Esophagus mucosa (tissue), 1 donor: Measurements from ENCODE around the gene C18orf63. TPM values are rescaled to one million over a fixed set of nuclear protein-coding genes. Genes with fewer than 3 reads are reported as not detected.
"Not testable (repeated sequence)": the region's sequence is repeated elsewhere in the genome, so short reads cannot be mapped to it uniquely, and the experiment has no call there.

Experiments
- ATAC-seq: fragments of 200-7000 bp; cut with Tn5 transposase; one replicate; pipeline ENCODE4 v1.9.1; 2020
- total RNA-seq: library from RNA; stranded (reverse); gene quantifications from one replicate; pipeline ENCODE4 v1.2.4, GENCODE V29; 2023
- donor health status: DM: yes; HTN: yes; CAD: no.

The C18orf63 gene
- total RNA-seq, 1 donor from 2014 or later = not detected

DNA sequence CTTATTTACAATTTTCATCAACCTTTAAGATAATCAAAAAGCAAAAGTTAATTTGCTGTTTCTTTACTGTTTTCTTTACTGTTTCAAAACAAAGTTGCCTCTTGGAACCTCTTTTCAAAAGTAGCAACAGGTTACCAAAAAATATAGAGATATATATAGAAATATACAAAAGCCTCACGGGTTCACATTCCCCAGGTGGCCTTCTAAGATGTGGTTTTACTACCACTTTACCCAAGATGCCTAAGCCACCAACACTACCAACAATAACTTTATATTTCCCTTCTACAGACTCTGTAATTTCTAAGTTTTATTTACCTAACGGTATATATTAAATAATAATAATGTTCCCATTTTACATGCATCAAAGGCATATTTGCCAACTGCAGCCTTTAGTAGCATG lies 28.8 kb upstream of the C18orf63 start:
- no peak for ATAC-seq

DNA sequence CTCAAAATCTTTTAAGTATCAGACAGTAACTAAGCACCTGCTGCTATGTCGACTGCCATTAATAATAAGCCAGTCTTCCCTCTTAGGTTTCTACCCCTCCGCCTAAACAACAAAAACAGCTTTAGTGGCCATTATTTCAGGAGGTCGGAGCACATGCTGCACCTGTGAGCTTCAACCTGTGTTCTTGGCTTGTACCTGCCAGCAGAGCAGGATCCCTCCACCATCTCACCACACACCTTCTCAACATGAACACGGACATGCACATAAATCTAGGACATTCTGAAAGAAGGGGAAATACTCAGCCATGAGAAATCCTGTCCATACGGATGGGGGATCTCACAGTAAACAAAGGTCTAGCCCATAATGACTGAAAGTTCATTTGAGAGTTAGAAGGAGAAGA lies 27.6 kb upstream of the C18orf63 start:
- no peak for ATAC-seq

DNA sequence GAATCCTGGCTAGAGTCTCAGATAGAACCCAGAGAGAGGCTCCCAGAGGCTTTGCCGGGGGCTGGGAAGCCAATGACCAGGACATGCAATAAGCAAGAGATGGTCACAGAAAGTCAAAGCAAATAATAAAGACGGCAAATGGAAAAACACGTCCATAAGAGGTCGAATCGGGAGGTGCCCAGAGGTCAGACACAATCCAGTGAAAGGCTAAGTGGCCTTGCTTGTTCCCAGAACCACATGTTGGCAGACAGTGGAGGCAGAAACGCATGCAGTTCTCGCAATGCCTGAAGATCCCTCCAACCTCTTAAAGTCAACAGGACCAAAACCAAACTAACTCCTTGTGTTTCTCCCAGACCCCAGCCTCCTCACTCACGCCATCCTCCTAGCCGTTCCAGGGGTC lies 26.9 kb upstream of the C18orf63 start:
- ATAC-seq = no peak

DNA sequence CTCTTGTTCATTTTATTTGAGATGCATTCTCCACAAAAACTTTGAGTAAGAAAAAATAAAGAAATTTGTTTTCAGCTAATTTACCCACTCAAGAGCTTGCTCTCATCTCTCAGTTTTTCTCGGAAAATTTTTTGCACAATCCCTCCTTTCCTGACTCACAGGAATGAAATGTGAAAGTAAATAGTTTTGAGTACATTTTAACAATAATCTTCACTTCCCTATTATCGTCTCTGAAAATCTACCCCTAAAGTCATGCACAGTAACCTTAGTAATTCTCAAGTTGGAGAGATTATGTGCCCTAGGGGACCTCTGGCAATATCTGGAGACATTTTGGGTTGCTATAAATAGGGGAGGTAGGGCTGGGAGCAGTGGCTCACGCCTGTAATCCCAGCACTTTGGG lies 26.5 kb upstream of the C18orf63 start:
- ATAC-seq = no peak

DNA sequence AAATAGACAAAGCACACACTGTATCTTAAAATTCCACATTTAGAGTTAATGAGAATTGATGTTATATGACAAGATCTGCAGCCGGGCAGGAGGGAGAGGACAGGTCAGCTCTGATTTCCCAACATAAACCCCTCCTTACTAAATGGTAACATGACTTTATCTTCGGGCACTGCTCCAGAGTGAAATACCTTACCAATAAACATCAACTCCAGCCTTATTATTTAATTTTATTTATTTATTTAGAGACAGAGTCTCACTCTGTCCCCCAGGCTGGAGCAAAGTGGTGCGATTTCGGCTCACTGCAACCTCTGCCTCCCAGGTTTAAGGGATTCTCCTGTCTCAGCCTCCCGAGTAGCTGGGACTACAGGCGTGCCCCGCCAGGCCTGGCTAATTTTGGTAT lies 25.6 kb upstream of the C18orf63 start:
- no peak for ATAC-seq

DNA sequence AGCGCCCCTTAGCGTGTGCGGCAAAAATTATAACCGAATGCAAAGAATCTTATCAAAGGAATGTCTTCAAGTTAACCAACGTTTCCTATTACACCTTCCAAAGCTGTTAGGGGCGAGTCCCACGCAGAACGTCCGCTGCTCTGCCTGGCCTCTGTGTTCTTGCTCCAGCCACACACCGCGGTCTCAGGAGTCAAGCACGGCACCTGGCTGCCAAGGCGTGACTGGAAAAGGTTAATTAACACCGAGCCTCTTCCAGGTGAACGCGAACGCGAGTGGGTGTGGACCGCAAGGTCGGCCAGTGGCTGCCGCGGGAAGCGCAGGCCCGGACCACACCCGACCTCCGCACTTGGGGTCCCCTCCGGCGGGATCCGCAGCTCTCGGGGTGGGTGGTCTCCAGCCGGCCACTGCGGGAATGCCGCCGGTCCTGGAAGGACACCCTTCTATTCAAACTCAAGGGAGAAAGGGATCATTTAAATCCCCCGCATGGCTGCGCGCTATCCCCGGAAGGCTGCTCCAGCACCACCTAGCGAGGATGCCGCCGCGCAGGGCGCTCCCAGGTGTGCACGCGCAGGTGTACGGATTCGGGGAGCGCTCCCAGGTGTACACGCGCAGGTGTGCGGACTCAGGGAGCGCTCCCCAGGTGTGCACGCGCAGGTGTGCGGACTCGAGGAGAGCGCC lies 24.7 kb upstream of the C18orf63 start:
- ATAC-seq = peak; percentile 81

DNA sequence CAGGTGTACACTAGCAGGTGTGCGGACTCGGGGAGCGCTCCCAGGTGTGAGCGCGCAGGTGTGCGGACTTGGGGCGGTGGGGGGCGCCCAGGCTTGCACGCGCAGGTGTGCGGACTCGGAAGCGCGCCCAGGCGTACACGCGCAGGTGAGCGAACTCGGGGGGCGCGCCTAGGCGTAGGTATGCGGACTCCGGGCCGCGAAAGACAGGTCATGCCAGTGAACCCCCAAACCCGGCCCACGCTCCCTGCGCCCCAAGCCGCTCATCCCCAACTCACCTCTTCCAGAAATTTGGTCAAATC lies 24.2 kb upstream of the C18orf63 start:
- no peak for ATAC-seq

DNA sequence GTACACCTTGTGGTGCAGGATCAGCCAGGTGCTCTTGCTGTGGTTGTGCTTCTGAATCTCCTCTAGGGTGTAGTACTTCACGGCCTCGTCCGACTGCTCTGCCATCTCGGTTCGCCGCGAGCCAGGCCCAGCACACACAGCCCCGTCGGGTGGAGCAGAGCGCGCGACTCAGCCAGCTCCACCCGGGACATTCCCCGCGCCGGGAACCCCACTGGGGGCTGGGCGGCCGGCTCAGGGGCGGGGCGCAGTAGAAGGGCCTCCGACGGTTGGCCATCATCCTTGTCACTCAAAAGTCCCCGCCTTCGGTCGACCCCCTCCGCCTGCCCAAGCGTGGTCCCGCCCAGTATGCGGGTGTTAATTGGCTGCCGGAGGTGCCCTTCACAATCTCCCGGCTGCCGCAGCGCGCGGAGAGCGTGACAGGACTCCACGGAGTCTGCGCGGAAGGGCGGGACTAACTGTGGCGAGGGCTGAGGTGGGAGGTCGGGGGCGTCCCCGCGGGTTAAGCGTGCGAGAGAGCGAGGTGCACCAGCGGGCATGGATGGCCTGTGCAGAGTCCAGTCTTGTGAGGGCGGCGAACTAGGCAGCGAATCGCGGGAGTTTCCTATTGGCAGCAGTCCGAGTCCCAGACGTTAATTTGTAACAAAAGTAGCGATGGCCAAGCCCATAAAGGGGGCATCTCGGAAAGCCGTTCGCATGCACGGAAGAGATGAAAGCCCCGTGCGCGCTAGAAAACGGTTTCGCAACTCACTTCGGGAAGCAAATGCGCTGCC lies 23.7 kb upstream of the C18orf63 start, which contains the start of gene CYB5A:
Gene CYB5A, minus strand, starts transcription at position 193 of the 770 bp plus-strand sequence. Its CDS starts 88 bp downstream, at position 105.
- ATAC-seq = peak; percentile 100

DNA sequence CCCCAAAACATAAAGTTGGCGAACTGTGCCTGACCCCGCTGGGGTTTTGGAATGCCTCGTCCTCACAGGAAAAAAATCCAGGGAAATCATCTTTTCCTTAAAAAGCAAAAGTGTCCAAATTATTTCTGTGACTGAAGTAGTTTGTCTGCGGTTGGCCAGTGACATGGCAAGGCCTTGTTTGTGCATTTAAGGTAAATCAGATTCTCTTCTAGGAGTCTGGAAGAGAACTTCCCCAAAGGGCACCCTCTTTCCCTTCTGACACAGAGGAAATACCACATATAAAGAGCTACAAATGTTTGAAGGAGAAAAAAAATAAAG lies 23.1 kb upstream of the C18orf63 start:
- no peak for ATAC-seq

DNA sequence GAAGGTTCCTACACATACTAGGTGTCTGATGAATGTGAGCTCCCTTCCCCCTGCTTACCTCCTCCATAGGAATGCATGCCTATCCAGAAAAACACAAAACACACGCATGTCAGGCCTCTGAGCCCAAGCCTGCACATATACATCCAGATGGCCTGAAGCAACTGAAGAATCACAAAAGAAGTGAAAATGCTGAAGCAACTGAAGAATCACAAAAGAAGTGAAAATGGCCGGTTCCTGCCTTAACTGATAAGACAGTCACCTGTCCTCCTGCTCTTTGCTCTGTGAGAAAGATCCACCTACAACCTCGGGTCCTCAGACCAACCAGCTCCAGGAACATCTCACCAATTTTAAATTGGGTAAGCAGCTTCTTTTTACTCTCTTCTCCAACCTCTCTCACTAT lies 22.7 kb upstream of the C18orf63 start:
- ATAC-seq = not testable (repeated sequence)

DNA sequence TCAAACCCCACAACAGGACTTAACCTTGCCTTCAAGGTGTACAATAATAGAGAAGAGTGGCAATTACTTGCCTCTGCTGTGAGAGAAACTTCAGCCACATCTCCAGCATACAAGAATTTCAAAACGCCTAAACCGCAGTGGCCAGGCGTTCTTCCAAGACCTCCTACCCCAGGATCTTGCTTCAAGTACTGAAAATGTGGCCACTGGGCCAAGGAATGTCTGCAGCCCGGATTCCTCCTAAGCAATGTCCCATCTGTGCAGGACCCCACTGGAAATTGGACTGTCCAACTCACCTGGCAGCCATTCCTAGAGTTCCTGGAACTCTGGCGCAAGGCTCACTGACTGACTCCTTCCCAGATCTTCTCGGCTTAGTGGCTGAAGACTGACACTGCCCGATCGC lies 21.1 kb upstream of the C18orf63 start:
- ATAC-seq = no peak

DNA sequence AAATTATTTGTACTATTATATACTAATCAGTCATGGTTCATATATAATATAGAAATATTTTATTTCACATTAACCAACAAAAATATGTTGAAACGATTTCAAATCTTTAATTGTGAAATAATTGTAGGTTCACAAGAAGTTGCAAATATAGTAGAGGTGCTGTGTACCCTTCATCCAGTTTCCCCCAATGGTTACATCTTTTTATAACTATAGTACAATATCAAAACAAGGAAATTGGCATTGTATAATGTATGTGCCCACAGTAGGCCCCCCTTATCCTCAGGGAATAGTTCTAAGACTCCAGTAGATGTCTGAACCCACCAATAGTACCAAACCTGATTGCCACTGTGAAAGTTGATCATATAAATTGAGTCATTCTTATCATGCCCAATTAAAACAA lies 16.5 kb upstream of the C18orf63 start:
- ATAC-seq = no peak

DNA sequence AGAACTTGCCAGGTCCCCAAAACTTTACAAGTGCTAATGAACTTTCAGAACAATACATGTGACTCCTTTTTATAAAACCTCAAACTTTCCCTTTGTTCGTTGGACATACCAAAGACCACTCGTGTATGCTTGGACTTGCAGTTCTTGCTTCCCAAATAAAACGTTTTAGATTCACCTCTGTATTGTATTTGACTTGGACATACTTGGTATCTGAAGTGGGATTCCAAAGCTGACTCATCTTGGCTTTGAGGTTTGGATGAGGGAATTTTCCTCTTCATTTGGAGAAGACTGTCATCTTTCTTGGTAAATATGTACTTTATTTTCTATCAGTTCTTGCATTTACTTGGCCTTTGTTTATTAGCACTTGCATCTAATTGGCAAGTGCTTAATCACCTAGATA lies 15.9 kb upstream of the C18orf63 start:
- no peak for ATAC-seq

DNA sequence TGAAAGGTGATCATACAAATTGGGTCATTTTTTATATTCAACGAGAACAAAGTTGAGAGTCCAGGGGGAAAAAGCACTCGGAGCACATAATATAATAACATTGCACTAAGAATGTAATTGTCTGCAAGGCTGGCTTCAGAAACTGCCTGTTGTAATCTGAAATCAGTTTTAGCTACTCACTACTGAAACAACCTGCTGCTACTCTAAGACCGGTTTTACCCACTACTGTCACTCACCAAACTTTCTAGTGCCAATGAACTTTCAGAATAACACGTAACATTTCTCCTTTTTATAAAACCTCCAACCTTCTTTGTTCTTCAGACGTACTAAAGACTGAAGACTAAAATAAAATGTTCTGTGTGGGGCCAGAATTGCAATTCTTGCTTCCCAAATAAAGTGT lies 12.3 kb upstream of the C18orf63 start:
- ATAC-seq = no peak

DNA sequence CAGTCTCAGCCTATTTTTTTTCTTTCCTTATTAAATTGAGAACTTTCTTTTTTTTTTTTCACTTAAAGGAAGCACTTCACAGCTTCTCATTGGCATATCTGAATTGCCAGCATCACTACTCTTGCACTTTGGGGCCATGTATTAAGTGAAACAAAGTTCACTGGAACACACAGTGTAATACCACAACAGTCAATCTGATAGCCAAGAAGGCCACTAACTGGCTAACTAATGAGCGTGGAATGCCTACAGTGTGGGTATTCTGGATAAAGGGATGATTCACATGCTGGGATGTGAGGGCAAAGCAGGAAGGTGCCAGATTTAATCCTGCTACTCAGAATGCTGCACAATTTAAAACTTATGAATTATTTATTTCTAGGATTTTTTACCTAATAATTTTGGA lies 11.7 kb upstream of the C18orf63 start:
- no peak for ATAC-seq

DNA sequence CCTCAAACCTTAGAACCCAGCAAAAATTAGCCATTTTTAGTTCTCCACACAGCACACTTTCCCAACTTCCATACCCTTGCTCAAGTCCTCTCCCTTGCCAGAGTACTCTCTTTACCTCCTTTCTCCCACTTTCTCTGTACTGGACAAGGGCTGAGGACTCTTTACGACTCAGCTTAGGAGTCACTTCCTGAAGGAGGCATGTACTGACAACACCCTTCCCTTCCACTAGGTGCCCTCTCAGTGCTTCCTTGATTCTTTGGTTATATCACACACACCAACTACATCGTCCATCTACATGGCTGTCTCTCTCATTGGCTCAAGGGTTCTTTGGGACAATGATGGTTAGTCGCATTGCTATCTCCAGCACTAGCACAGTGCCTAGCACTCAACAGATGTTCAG lies 5.2 kb upstream of the C18orf63 start:
- ATAC-seq = peak; percentile 82

DNA sequence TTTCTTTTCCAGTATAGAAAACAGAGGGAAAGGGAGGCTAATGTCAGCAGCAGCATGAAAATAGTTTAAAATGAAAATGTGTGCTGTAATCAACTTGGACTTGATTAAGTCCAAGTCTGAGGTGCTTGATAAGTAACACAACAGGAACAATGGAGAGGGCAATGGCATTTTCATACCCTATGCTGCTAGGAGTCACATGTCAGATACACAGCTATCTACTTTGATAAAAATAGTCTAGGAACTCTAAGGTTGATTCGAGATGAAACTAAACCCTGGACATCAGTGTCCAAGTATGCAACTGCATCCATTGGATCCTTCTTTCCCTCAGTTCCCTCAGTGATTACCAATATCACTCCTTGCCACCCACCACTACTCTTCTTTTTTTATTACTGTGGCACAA lies 4.6 kb upstream of the C18orf63 start:
- ATAC-seq = no peak

DNA sequence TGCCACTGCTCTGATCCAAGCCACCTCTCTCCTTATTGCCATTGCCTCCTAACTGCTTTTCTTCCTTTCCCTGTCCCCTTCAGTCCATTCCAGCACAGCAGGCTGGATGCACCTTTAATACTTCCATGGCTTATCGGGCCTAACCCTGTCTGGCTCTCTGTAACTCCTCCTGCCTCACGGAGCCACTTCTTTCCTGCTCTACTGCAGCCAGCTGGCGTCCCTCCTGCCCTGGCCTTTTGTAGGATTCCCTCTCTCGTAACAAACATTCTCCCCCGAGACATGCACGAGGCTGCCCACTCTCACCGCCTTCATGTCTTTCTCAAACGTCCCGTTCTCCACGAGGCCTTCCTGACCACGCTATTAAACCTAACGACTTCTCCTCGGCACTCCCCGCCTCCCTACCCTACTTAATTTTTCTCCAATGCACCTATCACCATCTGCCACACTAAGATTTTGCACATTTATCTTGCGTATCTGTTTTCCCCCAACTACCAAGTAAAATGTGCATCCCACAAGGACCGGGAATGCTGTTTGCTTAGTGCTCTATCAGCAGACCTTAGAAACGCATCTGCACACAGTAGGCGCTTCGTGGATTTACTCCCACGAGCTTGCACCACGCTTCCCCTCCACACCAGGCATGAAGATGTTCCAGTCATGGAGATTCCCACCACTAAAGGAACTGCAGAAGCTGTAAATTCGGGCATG lies 728 bp upstream of the C18orf63 start:
- no peak for ATAC-seq

DNA sequence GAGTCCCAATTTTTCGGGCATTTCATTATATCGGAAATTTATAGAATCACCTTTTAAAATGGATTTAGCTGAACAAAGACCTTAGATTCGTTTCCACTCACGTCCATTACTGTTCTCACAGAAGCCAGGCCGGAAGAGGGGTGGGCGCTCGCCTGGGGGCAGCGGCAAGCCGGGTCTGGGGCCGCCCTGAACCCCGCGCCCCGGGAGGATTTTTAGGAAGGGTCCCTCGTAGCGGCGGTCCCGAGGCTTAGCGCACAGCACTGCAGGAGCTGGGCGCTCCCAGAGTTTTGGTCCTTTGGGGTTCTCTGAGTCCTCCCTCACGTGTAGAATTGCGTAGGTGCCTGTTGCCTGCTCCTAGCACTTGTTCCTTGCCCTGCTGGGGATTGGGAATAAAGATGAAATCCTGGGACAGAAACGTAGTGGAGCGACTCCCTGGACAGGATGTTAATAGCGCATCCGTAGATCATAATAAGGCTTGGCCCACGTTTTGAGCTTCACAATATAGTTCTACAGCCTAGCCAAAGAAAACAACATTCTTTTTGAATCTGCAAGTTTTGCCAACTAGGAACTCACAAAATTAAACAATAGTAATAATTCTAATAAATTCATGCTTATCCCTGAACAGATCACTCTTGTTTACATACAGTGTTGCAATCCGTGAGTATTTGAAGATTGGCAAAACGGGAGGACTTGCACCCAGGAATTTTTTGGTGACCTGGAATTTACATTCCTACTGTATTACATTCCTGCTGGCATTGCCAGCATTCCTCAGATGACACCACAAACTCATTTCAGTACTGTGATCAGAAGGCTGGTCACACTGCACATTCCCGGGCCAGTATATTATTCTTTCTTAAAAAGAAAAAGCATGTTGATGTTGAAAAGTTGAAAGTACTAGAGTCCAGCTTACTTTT lies 875 bp downstream of the C18orf63 start:
- ATAC-seq = no peak

DNA sequence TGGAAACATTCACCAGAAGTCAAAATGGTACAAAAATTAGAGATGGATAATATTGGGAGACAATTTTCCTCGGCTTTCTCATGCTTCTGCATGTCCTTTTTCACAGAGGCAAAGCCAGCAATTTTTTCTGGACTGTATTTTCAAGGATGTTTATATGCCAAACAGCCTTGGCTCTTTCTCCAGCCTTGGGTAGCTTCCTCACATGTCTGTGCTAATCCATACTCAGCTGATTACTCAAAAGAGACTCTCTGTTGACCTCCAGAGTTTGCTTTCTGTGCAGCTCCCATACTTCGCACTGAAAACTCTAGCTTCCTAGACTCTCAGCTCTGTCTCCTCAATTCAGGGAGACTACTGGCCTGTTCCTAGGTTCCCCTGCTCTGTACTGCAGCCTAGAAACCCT lies 10.6 kb downstream of the C18orf63 start:
- no peak for ATAC-seq

DNA sequence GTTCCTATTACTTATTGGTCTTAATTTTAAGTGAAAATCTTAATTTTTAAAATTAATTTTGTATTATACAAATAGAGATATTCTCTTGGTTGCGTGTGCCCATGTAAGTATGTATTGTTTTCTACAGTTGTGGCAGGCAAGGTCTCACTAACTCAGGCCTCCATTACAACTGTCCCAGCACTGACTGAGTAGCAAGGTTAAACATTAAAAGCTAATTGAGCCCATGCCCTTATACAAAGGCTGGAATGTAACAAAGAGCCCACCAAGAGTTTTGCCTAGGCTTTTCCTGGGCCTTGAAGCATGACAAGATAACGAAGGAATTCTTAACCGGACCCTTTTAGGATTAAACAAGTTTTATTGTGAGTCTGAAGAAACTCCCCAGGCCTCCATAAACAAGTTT lies 11.2 kb downstream of the C18orf63 start:
- ATAC-seq = not testable (repeated sequence)

DNA sequence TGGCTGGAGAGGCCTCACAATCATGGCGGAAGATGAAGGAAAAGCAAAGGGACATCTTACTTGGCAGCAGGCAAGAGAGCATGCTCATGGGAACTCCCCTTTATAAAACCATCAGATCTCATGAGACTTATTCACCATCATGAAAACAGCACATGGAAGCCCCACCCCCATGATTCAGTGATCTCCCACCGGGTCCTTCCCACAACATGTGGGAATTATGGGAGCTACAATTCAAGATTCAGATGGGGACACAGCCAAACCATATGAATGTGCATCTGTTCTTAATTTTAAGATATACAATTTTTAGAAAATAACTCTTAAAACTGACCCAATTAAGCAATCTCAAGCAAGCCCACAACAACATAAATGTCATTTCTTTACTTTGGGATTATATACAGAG lies 12.6 kb downstream of the C18orf63 start:
- ATAC-seq = no peak

DNA sequence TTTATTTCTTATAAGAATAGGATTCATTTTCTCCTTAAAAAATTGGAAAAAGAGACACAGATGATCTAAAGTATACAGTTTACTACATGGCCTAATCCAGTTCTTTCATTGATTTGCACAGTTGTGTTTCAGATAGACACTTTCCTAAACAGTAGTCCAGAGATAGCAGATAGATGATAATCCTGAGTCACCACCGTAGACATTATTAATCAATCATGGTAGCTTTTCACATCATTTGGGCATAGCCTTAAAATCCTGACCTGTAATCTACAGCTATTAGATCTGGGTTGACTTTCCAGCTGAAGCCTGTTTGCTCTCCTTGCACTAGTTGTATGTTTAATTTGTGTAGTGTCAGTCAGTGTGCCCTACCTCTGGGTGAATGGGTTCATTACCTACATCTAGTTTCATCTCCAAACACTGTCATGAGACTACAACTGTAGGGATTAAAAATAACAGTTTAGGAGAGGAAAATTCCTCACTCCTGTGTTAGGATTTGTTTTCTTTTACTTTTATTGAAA lies 14.1 kb downstream of the C18orf63 start:
- ATAC-seq = no peak
